GM19467 (cell line): ENCODE results near the gene ANKRD13D.
A peak's percentile ranks its signal among the peaks of the same experiment; 100 is the strongest.

ENCODE experiments used
- ATAC-seq: cut with Tn5 transposase; IDR thresholded peaks from one replicate; pipeline ENCODE4 v1.9.1; 2021; ENCODE audit warnings: mild to moderate bottlenecking, moderate library complexity; ENCODE audit not compliant: unreplicated experiment

ANKRD13D gene

DNA sequence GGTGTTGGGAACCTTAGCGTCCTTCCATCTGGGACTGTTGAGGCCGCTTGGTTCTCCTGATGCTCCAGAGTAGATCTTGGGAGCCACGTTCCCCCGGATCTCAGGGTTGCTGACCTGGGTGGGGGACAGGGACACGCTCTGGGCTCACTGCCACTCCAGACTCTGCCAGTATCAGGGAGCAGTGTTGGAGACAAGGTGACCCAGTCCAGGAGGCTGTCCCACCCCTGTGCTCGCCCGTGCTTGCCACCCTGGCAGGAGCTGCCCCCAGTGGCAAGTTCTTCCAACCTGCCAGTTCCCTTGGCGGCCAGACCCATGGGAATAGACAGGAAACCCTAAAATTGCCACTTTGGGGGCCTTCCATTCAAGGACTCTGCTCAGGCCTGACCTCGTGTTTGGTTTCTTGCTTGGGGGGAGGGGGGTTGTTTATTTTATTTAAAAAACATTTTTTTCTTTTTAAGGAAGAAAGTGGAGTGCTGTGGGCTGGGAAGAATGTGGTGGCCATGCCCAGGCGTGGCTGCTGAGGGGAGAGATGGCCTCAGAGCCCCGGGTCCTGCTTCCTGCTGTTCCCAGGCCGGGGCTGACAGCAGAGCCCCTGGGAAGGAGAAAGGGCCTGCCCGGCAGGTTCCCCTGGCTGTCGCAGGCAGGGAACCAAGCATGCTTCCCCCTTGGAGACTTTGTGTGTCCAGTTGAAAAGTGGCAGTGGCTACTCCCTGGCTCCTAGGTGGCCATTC, 15.7 kb upstream of the ANKRD13D start:
- no peak for ATAC-seq

DNA sequence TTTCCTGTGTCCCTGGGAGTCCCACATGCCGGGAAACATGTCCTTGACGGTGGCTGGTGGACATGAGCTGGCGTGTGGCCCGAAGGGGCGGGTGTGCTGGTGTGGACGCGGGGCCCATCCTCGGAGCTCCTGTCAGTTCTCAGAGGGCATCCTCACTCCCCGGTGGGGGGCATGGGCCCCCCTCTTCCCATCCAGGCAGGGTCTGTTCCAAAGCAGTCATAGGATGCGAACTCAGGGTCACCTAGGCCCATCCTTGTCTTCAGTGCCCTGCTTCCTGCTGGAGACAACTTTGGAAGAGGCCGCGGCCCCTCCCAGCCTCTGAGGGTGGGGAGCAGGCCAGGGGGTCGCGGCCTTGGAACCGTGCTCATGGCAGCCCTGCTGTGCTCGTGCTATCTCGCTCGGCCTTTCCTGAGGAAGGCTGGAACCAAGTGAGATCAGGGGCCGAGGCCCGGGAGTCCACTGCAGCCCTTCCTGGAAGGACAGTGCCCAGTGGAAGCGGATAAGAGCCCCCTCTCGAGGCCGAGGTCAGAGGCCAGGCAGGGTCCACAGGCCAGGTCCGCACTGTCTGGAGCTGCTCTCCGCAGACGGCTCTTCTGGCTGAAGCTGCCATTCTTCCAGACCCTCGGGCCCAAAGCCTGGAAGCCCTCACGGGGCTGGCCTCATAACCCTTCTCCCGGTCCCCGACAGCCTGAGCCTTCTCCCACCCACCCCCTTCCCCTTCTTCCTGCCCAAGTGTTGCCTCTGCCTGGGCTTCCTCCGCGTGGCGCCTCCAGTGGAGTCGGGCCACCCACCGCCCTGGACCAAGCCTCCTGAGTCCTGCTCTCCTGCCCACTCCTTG, 14.1 kb upstream of the ANKRD13D start:
- ATAC-seq = no peak

DNA sequence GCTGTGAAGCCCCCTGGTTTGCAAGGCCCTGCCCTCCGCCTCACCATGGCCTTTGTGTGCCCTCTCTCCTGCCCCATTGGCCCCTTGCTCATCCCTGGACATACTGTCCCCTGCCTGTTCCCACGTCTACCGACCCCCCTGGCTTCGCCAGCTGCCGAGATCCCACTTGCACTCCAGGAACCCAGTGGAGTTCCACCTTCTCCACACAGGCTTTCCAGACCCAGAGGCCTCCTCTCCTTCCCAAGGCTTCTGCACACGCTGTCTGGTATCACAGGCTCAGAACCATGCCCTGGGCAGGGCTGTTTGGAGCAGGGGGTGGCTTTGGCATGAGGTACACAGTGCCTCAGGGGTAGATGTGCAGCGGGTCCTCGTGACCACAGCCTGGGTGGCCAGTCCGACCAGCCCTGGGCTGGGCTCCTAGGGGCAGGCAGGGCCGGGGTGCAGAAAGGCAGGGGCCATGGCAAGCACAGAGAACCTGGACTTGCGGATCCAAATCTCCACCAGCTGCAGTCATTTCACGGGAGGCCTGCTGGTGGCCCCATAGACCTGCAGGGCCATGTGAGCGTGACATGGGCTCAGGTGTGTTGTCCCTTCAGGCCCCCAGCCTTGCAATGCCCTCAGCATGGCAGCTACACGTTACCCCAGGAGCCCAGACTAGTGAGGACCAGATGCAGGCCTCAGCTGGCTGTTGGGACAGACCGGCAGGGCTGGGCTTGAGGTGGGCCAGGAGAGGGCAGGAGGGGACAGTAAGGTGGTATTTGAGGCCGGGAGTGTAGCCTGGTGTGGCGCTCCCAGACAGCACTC, 13.3 kb upstream of the ANKRD13D start:
- no peak for ATAC-seq

DNA sequence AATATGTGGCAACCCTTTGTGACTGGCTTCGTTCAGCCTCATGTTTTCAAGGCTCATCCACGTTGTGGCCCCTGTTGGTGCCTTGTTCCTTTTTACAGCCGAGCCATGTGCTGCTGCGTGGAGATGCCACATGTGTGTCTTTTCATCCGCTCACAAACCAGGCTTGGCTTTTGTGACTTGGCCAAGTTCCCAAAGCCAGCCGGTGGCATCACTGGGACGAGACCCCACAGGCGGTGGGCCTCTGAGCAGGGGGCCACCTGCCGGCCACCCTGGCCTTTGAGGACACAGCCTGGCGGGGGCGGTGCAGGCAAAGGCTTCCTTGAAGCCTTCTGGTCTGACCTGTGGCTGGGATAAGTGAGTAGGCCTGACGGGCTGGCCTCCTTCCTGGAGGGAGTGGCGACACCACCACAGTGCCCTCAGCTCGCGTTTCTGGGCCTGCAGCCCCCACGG, 12.3 kb upstream of the ANKRD13D start:
- ATAC-seq = no peak

DNA sequence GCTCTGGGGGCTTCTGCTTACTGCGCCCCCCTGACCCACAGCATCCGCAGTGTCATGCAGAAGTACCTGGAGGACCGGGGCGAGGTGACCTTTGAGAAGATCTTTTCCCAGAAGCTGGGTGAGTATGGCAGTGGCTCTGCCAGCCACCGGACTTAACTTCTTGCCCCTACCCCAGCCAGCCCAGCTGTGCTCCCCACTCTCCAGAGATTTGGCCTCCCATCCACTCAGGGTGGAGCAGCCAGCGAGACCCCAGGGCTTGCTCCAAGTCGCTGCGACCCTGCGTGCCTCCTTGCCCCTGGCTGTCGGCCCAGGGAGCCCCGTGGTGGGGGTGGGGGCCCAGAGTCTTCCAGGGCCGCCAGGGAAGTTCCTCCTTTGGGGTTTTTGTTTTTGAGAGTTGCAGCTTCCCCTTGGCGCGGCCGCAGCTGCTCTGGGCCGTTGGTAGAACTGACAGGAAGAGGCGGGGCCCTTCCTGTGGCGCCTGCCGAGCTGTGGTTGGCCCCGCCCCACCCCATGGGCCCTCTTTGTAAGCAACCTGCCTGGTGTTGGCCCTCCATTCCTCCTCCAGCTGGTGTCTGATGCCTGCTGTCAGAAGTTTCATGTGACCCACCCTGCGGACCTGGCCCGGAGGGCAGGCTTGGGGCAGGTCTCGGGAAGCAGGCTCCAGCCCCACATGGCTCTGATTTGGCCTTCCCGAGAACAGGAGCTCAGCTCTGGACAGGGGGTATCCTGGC, 11.7 kb upstream of the ANKRD13D start:
- ATAC-seq = peak; percentile 57

DNA sequence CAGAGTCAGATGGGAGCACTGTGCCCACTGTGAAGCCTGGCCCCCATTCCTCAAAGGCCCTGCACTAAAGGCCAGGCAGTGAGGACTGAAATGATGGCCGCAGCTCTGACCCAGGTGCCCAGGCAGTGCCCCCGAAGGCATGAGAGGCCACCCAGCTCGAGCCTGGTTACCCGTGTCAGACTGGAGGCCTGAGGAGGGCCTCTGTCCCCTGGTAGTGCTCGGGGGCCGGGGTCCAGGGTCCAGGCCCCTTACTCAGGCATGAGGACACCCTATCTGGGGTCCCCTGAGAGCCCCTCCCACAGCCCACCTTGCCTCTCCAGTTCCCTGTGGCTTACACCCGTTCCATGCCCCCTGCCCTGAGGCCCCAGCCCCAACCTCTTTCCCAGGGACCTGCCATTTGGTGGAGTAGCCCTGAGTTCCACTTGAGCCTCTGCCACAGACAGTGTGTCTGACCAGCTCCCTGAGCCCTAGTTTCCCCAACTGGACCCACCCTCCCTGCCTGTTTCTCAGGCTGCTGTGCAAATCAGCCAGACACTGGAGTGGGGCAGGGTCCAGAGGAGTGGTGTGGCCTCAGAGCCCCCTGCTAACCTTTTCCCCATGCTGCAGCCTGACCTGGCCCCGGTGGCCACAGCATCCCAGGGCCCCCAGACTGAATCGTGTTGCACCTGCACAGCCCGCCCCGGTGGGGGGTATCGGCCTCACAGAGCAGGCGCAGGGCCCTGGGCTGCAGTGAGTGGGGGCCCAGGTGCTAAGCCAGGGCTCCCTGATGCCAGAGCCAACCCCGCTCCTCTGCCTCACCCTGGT, 10.8 kb upstream of the ANKRD13D start:
- ATAC-seq = no peak

DNA sequence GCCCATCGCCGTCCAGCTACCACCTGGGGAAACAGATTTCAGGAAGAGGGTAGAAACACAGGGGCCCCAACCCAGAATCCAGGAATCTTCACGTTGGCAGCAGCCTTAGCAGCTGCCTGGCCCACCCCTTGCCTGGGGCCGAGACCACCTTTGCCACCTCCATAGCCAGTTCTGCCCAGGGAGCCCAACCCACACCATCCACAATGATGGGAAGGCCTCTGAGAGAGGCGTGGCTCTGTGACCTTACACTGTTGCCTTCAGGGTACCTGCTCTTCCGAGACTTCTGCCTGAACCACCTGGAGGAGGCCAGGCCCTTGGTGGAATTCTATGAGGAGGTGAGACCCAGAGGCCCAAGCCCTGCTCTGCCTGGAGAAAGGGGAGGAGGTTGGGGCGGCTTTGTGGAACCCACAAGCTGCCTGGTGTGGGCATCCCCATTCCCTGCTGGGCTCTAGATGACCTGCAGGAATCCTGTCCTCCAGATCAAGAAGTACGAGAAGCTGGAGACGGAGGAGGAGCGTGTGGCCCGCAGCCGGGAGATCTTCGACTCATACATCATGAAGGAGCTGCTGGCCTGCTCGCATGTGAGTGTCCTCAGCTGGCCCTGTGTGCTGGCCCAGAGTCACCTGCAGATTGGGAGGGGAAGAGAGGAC, 10.0 kb upstream of the ANKRD13D start:
- no peak for ATAC-seq

DNA sequence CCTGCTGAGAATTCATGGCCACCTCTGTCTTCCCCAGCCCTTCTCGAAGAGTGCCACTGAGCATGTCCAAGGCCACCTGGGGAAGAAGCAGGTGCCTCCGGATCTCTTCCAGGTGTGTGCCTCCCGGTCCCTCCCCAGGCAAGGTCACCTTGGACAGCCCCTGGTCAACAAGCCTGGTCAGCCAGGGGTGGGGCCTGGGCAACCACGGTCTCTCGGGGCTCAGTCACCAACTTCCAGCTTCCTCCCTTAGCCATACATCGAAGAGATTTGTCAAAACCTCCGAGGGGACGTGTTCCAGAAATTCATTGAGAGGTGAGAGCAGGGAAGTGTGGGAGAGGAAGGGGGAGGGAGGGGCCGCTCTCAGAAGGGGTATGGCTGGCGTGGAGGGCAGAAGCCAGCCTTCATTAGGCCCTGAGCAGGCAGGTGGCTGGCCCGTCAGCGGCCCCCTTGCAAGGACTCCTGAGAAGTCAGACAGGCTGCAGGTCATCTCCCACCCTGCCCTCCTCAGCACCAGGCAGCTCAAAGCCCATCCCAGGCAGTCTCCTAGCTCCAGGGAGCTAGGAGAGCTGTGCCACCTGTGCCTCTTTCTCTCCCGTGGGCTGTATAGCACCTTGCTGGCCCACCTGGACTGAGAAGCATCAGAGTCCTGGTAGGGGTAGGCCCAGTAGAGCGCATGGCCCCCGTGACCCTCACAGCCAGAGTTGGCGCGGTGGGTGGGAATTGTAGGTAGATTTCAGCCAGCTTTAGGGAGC, 9.3 kb upstream of the ANKRD13D start:
- no peak for ATAC-seq

DNA sequence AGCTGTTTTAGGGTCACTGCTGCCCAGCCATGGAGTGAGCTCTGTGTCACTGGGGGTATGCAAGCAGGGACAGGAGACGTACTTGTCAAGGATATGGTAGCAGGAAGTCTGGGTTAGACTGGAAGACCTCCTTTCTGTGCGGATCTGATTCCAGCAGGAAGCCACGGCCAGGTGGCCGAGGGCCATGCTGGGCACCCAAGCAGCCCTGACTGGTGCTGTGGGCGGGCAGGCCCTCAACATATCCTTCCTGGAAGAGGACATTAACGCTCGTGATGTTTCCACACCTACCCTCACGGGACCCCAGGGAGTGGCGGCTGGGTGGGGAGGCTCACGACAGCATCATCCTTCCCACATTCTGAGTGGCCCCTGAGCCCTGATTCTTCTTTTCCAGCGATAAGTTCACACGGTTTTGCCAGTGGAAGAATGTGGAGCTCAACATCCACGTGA, 8.7 kb upstream of the ANKRD13D start:
- ATAC-seq = no peak

DNA sequence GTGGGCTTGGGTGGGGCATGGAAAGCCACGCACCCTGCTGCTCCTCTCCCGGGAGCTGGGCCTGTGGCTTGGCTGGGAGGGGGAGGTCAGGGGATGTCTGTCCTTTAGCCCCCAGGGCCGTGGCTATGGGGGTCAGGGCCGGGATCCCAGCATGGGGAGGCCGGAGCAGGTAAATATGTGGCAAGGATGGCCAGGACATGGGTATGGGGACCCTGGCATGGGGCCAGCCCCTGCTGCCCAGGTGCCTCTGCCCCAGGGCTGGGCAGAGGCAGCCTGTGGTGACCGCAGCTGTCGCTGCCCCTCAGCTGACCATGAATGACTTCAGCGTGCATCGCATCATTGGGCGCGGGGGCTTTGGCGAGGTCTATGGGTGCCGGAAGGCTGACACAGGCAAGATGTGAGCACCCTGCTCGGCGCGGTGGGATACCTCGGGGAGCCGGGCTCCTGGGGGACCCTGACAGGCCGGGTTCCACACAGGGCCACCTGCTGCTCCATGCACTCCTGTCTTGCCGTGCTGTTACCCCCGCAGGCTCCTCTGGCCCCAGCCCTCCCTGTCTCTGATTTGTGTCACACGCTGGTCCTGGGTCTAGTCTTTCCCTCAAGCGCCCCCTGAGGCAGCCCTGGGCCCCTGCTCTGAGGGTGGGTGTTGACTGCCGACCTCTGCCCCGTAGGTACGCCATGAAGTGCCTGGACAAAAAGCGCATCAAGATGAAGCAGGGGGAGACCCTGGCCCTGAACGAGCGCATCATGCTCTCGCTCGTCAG, 8.1 kb upstream of the ANKRD13D start:
- no peak for ATAC-seq

DNA sequence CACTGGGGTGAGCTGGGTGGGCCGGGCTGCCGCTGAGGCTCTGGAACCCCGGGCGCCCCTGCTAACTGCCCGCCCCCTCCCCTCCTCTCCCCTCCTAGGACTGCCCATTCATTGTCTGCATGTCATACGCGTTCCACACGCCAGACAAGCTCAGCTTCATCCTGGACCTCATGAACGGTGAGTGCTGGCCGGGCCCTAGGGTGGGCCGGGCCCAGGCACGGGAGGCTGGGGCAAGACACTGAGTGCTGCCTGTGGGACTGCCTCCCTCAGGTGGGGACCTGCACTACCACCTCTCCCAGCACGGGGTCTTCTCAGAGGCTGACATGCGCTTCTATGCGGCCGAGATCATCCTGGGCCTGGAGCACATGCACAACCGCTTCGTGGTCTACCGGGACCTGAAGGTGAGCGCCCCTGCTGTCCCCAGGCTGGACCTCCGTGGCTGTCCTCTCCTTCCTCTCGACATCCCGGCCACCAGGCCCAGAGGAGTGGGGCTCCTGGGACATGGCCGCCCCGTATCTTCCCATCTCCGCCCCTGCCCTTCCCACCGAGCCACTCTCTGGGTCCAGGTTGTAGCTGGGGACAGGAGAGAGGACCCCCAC, 7.5 kb upstream of the ANKRD13D start:
- ATAC-seq = no peak

DNA sequence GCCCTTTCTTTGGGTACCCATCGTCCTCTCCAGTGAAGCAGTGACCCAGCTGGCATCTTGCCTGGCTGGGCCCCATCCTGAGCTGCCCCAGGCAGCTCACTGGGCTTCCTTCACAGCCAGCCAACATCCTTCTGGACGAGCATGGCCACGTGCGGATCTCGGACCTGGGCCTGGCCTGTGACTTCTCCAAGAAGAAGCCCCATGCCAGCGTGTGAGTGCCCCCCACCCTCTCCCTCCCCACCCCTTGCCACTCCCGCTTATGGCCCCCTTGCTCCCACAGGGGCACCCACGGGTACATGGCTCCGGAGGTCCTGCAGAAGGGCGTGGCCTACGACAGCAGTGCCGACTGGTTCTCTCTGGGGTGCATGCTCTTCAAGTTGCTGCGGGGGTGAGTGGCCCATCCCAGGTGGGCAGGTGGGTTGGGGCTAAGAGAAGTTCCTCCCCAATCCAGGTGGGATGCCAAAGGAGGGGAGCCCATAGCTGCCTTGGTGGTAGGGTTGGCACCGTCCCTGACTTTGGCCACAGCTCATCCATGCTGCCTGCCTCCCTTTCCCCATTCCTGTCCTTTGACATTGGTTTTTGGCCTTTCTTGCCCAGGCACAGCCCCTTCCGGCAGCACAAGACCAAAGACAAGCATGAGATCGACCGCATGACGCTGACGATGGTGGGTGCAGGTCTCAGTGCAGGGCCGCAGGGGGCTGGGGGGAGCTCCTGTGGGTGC, 6.8 kb upstream of the ANKRD13D start:
- no peak for ATAC-seq

DNA sequence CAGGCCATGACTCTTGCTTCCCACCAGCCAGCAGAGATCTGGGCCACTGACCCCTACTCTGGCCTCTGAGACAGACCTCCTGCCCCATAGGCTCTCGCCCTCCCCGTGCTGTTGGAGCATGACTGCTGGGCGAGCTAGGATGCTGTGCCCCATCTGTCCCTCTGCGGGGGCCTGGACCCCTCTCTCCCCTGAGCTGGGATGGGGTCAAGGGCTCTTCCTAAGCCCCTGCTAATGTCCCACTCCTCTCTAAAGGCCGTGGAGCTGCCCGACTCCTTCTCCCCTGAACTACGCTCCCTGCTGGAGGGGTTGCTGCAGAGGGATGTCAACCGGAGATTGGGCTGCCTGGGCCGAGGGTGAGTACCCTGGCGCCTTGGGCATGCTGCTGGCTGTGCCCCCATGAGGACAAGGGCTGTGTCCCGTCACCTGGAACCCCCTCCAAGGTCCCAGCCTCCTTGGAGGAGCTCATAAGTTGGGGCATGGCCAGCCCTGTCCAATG, 6.2 kb upstream of the ANKRD13D start:
- no peak for ATAC-seq

DNA sequence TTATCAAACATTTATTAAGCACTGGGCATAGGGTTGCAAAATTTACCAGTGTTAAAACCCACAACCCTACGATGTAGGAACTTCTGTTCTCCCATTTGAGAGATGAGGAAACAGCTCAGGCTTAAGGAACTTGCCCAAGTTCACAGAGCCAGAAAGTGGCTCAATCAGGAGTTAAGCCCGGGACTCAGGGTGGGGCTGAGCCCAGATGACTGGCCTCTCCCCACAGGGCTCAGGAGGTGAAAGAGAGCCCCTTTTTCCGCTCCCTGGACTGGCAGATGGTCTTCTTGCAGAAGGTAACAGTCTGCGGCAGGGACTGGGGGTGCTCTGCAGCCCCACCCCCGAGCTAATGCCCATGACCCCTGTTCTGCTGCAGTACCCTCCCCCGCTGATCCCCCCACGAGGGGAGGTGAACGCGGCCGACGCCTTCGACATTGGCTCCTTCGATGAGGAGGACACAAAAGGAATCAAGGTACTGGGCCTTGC, 5.6 kb upstream of the ANKRD13D start:
- ATAC-seq = no peak

DNA sequence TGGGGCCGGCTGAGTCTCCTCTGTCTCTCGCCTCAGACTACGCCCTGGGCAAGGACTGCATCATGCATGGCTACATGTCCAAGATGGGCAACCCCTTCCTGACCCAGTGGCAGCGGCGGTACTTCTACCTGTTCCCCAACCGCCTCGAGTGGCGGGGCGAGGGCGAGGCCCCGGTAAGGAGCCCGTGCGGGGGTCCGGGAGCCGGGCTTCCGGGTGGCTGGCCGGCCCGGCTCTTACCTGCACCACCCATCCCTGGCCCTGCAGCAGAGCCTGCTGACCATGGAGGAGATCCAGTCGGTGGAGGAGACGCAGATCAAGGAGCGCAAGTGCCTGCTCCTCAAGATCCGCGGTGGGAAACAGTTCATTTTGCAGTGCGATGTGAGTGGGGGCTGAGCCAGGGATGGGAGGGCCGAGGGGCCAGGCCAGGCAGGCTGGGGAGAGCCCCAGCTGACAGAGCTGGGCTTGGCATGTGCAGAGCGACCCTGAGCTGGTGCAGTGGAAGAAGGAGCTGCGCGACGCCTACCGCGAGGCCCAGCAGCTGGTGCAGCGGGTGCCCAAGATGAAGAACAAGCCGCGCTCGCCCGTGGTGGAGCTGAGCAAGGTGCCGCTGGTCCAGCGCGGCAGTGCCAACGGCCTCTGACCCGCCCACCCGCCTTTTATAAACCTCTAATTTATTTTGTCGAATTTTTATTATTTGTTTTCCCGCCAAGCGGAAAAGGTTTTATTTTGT, 4.1 kb upstream of the ANKRD13D start:
- no peak for ATAC-seq
